ENCODE measurements around the gene FBXW8.

FBXW8 gene

GRCh38 chr12:117037289-117038022, 126.7 kb downstream of the FBXW8 start:
- no peak for DNase-seq (ENCODE audit: low spot score)

GRCh38 chr12:117038023-117038680, 127.4 kb downstream of the FBXW8 start:
- no peak for DNase-seq (ENCODE audit: low spot score)

- no peak for DNase-seq (ENCODE audit: low spot score)
Observed at GRCh38 chr12:117038919-117039318, 128.2 kb downstream of the FBXW8 start.

GRCh38 chr12:117039891-117040309, 129.2 kb downstream of the FBXW8 start:
- DNase-seq (ENCODE audit: low spot score) = no peak

GRCh38 chr12:117040496-117040895, 129.7 kb downstream of the FBXW8 start:
- no peak for DNase-seq (ENCODE audit: low spot score)

GRCh38 chr12:117041798-117042170, 131.0 kb downstream of the FBXW8 start:
- DNase-seq (ENCODE audit: low spot score) = no peak

GRCh38 chr12:117042171-117042842, 131.6 kb downstream of the FBXW8 start:
- peak; percentile 97 for DNase-seq (ENCODE audit: low spot score)

GRCh38 chr12:117042862-117043261, 132.1 kb downstream of the FBXW8 start:
- DNase-seq (ENCODE audit: low spot score) = peak; percentile 76

GRCh38 chr12:117044311-117044710, 133.6 kb downstream of the FBXW8 start:
- DNase-seq (ENCODE audit: low spot score) = no peak

- no peak for DNase-seq (ENCODE audit: low spot score)
Observed at GRCh38 chr12:117044790-117045159, 134.0 kb downstream of the FBXW8 start.

- DNase-seq (ENCODE audit: low spot score) = peak; percentile 63
Observed at GRCh38 chr12:117045160-117046010, 134.6 kb downstream of the FBXW8 start.

- DNase-seq (ENCODE audit: low spot score) = peak; percentile 62
Observed at GRCh38 chr12:117046011-117046369, 135.2 kb downstream of the FBXW8 start.

- no peak for DNase-seq (ENCODE audit: low spot score)
Observed at GRCh38 chr12:117046425-117046824, 135.7 kb downstream of the FBXW8 start.

GRCh38 chr12:117046861-117047530, 136.2 kb downstream of the FBXW8 start:
- DNase-seq (ENCODE audit: low spot score) = no peak

GRCh38 chr12:117047810-117048584, 137.2 kb downstream of the FBXW8 start:
- DNase-seq (ENCODE audit: low spot score) = no peak

- DNase-seq (ENCODE audit: low spot score) = no peak
Observed at GRCh38 chr12:117048585-117048904, 137.8 kb downstream of the FBXW8 start.

- DNase-seq (ENCODE audit: low spot score) = no peak
Observed at GRCh38 chr12:117049295-117049694, 138.5 kb downstream of the FBXW8 start.

GRCh38 chr12:117050060-117050459, 139.3 kb downstream of the FBXW8 start:
- no peak for DNase-seq (ENCODE audit: low spot score)

- DNase-seq (ENCODE audit: low spot score) = no peak
Observed at GRCh38 chr12:117051380-117051779, 140.6 kb downstream of the FBXW8 start.

GRCh38 chr12:117052386-117053049, 141.8 kb downstream of the FBXW8 start:
- no peak for DNase-seq (ENCODE audit: low spot score)

GRCh38 chr12:117053050-117053400, 142.3 kb downstream of the FBXW8 start:
- DNase-seq (ENCODE audit: low spot score) = no peak

All from hematopoietic multipotent progenitor cell treated with erythropoietin and hydrocortisone succinate and interleukin-3 and kit ligand, for 17 days (in vitro differentiated cells).